Memory B cell (primary cell): ENCODE results near the gene TATDN2.
A peak's percentile ranks its signal among the peaks of the same experiment; 100 is the strongest.

Source experiments
- ATAC-seq: fragments of 150-1000 bp; cut with Tn5 transposase; 2 replicates; pipeline ENCODE4 v1.10.0; 2021; ENCODE audit warnings: low read depth, mild to moderate bottlenecking, moderate library complexity
- DNase-seq, 2 donors: peaks; one replicate each; pipeline ENCODE4 v3.0.0; 2022; ENCODE audit warnings: low spot score in 2 of 2
- H3K27ac Mint-ChIP-seq: one replicate; pipeline ENCODE4 v1.8.0; 2022; ENCODE audit warnings: mild to moderate bottlenecking, moderate library complexity, mixed read lengths
- H3K27me3 Mint-ChIP-seq: one replicate; pipeline ENCODE4 v1.8.0; 2022; ENCODE audit warnings: mixed read lengths
- H3K36me3 Mint-ChIP-seq: one replicate; pipeline ENCODE4 v1.8.0; 2022; ENCODE audit warnings: mild to moderate bottlenecking, mixed read lengths
- H3K4me1 Mint-ChIP-seq: one replicate; pipeline ENCODE4 v1.8.0; 2022; ENCODE audit warnings: mixed read lengths
- H3K4me3 Mint-ChIP-seq: one replicate; pipeline ENCODE4 v1.8.0; 2022; ENCODE audit warnings: mild to moderate bottlenecking, moderate library complexity, mixed read lengths
- H3K9me3 Mint-ChIP-seq: one replicate; pipeline ENCODE4 v1.8.0; 2022; ENCODE audit warnings: mixed read lengths

TATDN2 gene

GRCh38 chr3:10300087-10300486 is 51.8 kb downstream of the TATDN2 start:
- ATAC-seq (no peak), DNase-seq (no peak)
- Mint-ChIP-seq H3K27me3 (no peaks in the 10 kb centered on the region), H3K4me3 (no peak overlapping the region), H3K4me1 (peaks cover 10% of the 10 kb centered on the region), H3K27ac (peak overlapping the region; percentile 74), H3K36me3 (peaks cover 20% of the 10 kb centered on the region), H3K9me3 (no peaks in the 10 kb centered on the region)

DNA sequence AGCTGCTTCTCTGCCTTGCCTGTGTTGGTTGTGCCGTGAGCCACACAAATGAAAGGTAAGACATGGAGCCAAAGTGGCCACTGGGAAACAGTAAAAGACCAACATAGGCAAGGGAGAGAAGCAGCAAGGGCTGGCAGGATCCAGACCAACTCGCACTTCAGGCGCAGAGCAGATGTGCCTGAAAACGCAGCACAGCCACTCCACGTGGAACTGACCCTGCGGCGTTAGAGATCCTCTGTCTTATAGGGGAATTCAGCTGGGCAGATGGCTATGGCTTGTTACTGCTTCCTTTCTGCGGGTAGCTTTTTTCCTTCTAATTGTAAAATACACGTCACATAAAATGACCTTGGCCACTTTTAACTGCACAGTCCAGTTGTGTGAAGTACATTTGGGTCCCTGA is 54.8 kb downstream of the TATDN2 start:
- ATAC-seq, result no peak
- no peak for DNase-seq
- H3K4me1 Mint-ChIP-seq, result peaks cover 10% of the 10 kb centered on the region
- H3K36me3 Mint-ChIP-seq, result peaks cover 26% of the 10 kb centered on the region
- H3K27me3 Mint-ChIP-seq, result no peaks in the 10 kb centered on the region
- no peaks in the 10 kb centered on the region for H3K9me3 Mint-ChIP-seq
- no peak overlapping the region for H3K4me3 Mint-ChIP-seq
- H3K27ac Mint-ChIP-seq, result no peak overlapping the region

- H3K27ac Mint-ChIP-seq, result no peak overlapping the region
These were observed 55.5 kb downstream of the TATDN2 start for GRCh38 chr3:10303785-10304184.

DNA sequence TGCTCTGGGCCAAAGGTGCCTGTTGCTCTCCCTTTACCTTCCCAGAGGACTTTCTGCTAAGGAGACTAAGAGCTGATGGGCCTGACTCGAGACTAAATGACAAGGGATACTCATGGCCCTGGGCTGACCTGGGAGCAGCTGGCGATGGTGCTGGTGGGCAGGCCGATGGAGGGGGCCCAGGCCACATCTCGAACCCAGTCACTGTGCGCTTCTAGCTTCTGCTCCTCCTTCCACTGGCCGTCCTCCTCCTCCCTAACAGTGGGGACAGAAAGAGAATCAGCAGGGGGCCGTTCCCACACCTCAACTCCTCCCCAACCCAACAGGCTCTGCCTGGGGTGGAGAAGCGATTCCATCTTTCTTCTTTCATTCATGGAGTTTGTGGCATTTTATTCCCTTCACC is 56.6 kb downstream of the TATDN2 start:
- H3K27ac Mint-ChIP-seq, result peak overlapping the region; percentile 62
- peaks cover 35% of the 10 kb centered on the region for H3K36me3 Mint-ChIP-seq
- ATAC-seq (no peak), DNase-seq (no peak)
- no peak overlapping the region for H3K4me3 Mint-ChIP-seq
- H3K4me1 Mint-ChIP-seq, result peaks cover 4% of the 10 kb centered on the region
- no peaks in the 10 kb centered on the region for H3K27me3 Mint-ChIP-seq
- no peaks in the 10 kb centered on the region for H3K9me3 Mint-ChIP-seq

More at GRCh38 chr3:10303785-10304184, 55.5 kb downstream of the TATDN2 start:
- Mint-ChIP-seq H3K4me3 (no peak overlapping the region), H3K4me1 (peaks cover 10% of the 10 kb centered on the region), H3K9me3 (no peaks in the 10 kb centered on the region), H3K27me3 (no peaks in the 10 kb centered on the region), H3K36me3 (peaks cover 30% of the 10 kb centered on the region)
- DNase-seq (no peak), ATAC-seq (no peak)

DNA sequence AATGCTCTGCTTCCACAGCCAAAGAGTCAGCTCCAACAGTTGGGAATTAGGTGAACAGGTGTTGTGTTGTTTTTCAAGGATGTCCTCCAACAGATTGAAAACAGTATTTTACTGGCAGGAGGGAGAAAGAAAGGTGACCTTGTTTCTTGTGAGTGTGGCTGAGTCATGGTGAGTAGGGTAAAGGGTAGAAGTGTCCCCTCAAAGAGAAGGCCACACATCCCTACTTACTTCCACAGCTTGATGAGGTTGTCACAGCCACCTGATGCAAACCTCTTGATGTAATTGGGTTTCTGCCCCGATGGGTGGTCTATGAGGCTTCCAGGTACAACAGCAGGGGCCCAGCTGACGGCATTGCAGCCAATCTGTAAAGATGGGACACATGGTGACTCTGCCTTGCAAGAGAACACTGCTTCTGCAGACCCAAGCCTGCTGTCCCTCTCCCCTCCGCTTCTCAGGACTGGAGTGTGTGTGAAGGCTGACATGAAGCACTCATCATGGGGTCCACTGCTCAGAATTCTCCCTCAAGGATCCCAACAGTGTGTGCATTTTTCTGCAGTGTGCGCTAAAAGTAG is 57.2 kb downstream of the TATDN2 start:
- Mint-ChIP-seq H3K27me3 (no peaks in the 10 kb centered on the region), H3K4me1 (peaks cover 3% of the 10 kb centered on the region), H3K27ac (peak overlapping the region; percentile 62), H3K4me3 (no peak overlapping the region), H3K9me3 (no peaks in the 10 kb centered on the region), H3K36me3 (peaks cover 36% of the 10 kb centered on the region)
- ATAC-seq (no peak), DNase-seq (no peak)

DNA sequence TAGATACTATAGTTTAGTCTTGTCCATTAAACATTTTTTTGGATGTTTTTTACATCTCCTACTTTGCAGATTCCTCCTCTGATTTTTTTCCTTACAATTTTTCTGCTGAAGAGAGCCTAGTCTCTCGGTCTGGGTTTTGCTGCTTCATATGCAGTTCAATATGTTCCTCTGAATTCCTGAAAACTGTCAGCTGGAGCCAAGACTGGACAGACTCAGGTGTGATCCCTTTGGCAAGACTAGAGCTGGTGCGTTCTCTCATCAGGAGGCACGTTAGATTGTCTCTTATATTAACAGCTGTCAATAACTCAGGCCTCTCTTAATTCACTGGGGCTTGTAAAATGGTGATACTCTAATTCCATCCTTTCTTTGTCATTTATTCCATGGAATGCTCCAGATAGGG is 57.9 kb downstream of the TATDN2 start:
- Mint-ChIP-seq H3K9me3 (no peaks in the 10 kb centered on the region), H3K4me3 (no peak overlapping the region), H3K27me3 (no peaks in the 10 kb centered on the region), H3K4me1 (peaks cover 3% of the 10 kb centered on the region), H3K36me3 (peaks cover 34% of the 10 kb centered on the region), H3K27ac (peak overlapping the region; percentile 20)
- no peak for DNase-seq
- no peak for ATAC-seq

GRCh38 chr3:10308678-10309077 is 60.4 kb downstream of the TATDN2 start:
- Mint-ChIP-seq H3K4me1 (no peaks in the 10 kb centered on the region), H3K36me3 (peaks cover 31% of the 10 kb centered on the region), H3K27me3 (no peaks in the 10 kb centered on the region), H3K27ac (no peak overlapping the region), H3K4me3 (no peak overlapping the region), H3K9me3 (no peaks in the 10 kb centered on the region)
- DNase-seq (no peak), ATAC-seq (no peak)

- Mint-ChIP-seq H3K27me3 (no peaks in the 10 kb centered on the region), H3K9me3 (no peaks in the 10 kb centered on the region), H3K4me3 (no peak overlapping the region), H3K4me1 (no peaks in the 10 kb centered on the region), H3K27ac (no peak overlapping the region), H3K36me3 (peaks cover 35% of the 10 kb centered on the region)
- no peak for DNase-seq
- ATAC-seq, result no peak
These were observed 61.5 kb downstream of the TATDN2 start for GRCh38 chr3:10309736-10310135.

DNA sequence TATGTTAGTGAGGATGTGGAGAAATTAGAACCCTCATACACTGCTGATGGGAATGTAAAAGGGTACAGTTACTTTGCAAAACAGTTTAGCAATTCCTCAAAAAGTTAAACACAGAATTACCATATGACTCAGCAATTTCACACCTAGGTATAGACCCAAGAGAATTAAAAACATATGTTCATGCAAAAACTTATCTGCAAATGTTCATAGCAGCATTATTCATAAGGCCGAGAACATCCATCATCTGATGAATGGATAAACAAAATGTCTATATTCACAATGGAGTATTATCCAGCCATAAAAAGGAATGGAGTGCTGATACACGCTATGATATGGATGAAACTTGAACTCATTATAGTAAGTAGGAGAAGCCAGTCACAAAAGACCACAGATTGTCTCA is 62.3 kb downstream of the TATDN2 start:
- Mint-ChIP-seq H3K27ac (no peak overlapping the region), H3K9me3 (no peaks in the 10 kb centered on the region), H3K4me3 (no peak overlapping the region), H3K27me3 (no peaks in the 10 kb centered on the region), H3K36me3 (peaks cover 33% of the 10 kb centered on the region), H3K4me1 (no peaks in the 10 kb centered on the region)
- ATAC-seq (no peak), DNase-seq (no peak)

DNA sequence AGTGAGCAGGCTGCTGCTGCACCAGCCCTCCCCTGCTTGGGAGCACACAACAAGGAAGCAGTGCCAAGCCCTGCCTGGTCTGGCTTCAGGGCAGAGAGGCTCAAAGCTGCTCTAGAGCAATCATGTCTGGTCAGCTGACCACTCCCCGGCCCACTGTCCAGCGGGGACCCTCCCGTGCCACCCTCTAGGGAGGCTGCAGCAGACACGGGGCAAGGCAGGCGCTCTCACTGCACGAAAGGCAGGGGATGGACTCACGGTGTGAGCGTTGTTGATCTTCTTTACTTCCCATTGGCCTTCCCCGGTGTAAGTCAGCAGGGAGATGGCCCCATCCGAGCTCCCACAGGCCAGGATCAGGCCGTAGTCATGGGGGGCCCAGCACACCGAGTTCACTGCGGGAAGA is 63.5 kb downstream of the TATDN2 start:
- Mint-ChIP-seq H3K4me3 (no peak overlapping the region), H3K9me3 (no peaks in the 10 kb centered on the region), H3K27me3 (no peaks in the 10 kb centered on the region), H3K36me3 (peaks cover 28% of the 10 kb centered on the region), H3K27ac (no peak overlapping the region), H3K4me1 (no peaks in the 10 kb centered on the region)
- no peak for DNase-seq
- ATAC-seq, result no peak

GRCh38 chr3:10312391-10312790 is 64.1 kb downstream of the TATDN2 start:
- DNase-seq, result no peak
- Mint-ChIP-seq H3K9me3 (no peaks in the 10 kb centered on the region), H3K36me3 (peaks cover 28% of the 10 kb centered on the region), H3K27ac (no peak overlapping the region), H3K4me3 (no peak overlapping the region), H3K4me1 (no peaks in the 10 kb centered on the region), H3K27me3 (no peaks in the 10 kb centered on the region)
- ATAC-seq, result no peak

GRCh38 chr3:10312861-10313260 is 64.6 kb downstream of the TATDN2 start:
- H3K36me3 Mint-ChIP-seq, result peaks cover 25% of the 10 kb centered on the region
- H3K27ac Mint-ChIP-seq, result peak overlapping the region; percentile 45

GRCh38 chr3:10315101-10315500 is 66.8 kb downstream of the TATDN2 start:
- Mint-ChIP-seq H3K27me3 (no peaks in the 10 kb centered on the region), H3K9me3 (no peaks in the 10 kb centered on the region), H3K36me3 (peaks cover 16% of the 10 kb centered on the region), H3K4me1 (peaks cover 15% of the 10 kb centered on the region), H3K27ac (no peak overlapping the region), H3K4me3 (no peak overlapping the region)
- DNase-seq, result no peak
- ATAC-seq, result no peak

More at GRCh38 chr3:10312861-10313260, 64.6 kb downstream of the TATDN2 start:
- ATAC-seq, result no peak
- no peaks in the 10 kb centered on the region for H3K27me3 Mint-ChIP-seq
- H3K4me3 Mint-ChIP-seq, result no peak overlapping the region
- no peaks in the 10 kb centered on the region for H3K4me1 Mint-ChIP-seq
- no peak for DNase-seq
- no peaks in the 10 kb centered on the region for H3K9me3 Mint-ChIP-seq

- Mint-ChIP-seq H3K4me3 (no peak overlapping the region), H3K36me3 (peaks cover 16% of the 10 kb centered on the region), H3K4me1 (peaks cover 17% of the 10 kb centered on the region), H3K9me3 (no peaks in the 10 kb centered on the region), H3K27me3 (no peaks in the 10 kb centered on the region), H3K27ac (no peak overlapping the region)
- ATAC-seq, result no peak
- DNase-seq, result no peak
These were observed 67.6 kb downstream of the TATDN2 start for GRCh38 chr3:10315771-10316344.

DNA sequence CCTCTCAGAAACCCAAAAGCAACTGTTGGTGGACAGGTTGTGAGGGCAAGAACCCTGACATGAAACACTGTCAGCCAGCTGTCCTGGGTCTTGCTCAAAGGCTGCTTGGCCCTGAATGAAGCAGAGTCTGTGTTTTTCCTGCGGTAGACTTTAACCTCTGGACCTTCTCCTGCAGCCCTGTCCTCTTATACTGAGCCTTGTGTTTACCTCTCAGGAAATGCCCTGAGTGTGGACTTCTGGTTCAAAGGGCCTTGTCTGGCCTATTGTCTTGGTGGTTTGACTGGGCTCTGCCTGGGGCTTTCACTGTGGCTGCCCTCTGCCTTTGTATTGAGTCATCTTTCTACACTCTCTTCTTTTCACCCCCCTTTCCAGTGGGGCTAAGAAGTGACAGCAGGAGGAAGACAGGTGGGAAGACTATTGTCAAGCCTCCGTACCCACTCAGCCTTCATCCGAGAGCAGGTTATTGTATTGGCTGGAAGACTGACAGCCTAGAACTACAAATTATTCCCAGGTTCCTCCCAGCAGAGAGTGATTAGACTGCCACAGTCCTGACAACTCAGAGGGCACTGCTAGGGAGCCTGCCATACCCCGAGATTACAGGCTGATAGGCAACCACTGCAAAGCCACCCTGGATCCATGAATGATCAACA is 69.2 kb downstream of the TATDN2 start:
- H3K4me3 Mint-ChIP-seq, result no peak overlapping the region
- H3K4me1 Mint-ChIP-seq, result peaks cover 19% of the 10 kb centered on the region

More for the DNA sequence above, 69.2 kb downstream of the TATDN2 start:
- no peaks in the 10 kb centered on the region for H3K27me3 Mint-ChIP-seq
- DNase-seq (no peak), ATAC-seq (no peak)
- H3K27ac Mint-ChIP-seq, result no peak overlapping the region
- H3K9me3 Mint-ChIP-seq, result no peaks in the 10 kb centered on the region
- peaks cover 11% of the 10 kb centered on the region for H3K36me3 Mint-ChIP-seq
